GM18505 (cell line): ENCODE data around the gene CARS1.
A peak's percentile ranks its signal among the peaks of the same experiment; 100 is the strongest.

Experiments used
- ATAC-seq: cut with Tn5 transposase; IDR thresholded peaks from one replicate; pipeline ENCODE4 v1.9.1; 2021; ENCODE audit not compliant: unreplicated experiment
- POLR2A ChIP-seq: IDR thresholded peaks from 4 replicates; pipeline ENCODE4 v1.6.1; 2011; ENCODE audit warnings: borderline replicate concordance; ENCODE audit not compliant: insufficient read depth, insufficient read length; ENCODE audit errors: extremely low read depth

CARS1 gene

DNA sequence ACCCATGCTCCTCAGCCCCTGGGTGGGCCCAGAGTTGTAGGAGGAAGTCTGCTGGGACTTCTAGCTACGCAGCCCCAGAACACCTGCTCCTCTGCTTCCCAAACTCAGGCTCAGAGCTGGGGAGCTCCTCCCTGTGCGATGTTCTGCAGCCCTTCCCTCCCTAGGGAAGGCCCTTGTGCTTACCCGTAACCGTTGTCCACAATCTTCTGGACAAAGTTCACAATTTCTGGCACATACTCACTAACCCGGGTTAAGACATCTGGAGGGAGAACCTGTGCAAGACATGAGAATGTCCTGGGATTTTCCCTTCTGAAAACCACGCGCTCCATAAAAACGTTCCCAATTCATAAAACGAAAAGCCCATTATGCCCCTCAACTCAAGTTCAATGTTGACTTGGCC, 28.4 kb downstream of the CARS1 start:
- ATAC-seq = no peak
- no peak for TF ChIP-seq POLR2A

DNA sequence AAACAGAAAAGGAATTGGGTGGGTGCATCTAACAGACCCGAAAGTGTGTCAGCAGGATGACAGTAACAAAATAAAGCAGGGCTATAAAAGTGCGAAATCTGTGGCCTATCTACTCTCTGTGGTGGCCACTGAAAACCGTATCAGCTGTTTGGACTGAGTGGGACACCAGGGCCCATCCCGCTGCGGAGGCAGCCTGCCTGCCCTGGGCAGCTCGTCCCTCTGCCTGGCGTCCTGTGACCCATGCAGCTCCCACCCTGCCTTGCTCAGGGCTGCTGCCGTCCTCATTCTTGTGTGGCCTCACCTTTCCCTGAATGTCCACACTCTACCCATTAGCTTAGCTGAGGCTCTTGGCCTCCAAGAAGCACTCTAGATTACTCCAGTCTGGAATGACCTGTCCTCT, 30.4 kb downstream of the CARS1 start:
- no peak for ATAC-seq
- TF ChIP-seq POLR2A = no peak

DNA sequence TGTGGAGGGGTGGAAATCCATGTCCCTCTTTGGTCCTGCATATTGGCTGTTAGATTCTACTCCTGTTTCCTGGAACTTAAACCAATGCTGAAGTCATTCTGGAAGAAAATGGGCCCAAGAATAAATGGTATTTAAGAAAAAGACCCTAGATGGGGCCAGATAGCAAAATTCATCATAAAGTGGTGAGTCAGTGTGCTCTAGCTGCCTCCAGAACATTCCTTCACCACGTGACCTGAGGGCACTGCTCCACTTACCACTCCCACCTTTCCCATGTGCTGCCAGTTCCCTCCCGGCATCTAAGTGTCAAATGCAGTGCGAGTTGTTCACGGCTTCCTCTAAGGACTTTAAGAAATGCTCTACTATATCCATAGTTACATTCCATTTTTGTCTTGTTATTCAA, 34.2 kb downstream of the CARS1 start:
- no peak for TF ChIP-seq POLR2A

DNA sequence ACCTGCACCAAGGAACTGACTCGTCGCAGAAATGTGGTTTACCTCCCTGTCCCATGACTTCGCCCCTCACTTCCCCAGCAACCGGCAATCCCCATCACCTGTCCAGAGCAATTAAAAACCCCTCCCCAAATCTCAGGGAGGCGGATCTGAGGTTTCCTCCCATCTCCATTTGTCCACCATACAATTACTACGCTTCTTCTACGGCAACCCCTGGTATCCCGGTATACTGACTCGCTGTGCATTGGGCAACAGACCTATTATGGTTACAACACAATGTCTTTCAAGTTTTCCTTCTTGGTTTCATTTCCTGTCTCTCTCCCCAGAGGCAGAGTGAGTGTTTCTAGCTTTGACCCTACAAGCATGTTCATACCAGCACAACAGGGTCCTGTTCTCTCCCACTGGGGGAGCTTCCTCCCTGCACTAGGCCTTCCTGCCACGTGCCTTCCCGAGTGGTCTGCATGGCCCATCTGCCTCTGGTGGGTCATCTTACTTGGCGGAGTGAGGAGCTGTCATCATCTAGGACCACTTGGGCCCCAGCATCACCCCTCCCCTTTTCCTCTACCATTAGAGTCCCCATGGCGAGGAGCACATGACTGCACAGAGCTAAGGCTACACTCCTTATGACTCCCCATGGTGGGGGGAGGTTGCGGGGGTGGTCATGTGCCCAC, 34.8 kb downstream of the CARS1 start:
- ATAC-seq = peak; percentile 63
- TF ChIP-seq POLR2A = no peak

More for the DNA sequence above, 34.2 kb downstream of the CARS1 start:
- no peak for ATAC-seq

DNA sequence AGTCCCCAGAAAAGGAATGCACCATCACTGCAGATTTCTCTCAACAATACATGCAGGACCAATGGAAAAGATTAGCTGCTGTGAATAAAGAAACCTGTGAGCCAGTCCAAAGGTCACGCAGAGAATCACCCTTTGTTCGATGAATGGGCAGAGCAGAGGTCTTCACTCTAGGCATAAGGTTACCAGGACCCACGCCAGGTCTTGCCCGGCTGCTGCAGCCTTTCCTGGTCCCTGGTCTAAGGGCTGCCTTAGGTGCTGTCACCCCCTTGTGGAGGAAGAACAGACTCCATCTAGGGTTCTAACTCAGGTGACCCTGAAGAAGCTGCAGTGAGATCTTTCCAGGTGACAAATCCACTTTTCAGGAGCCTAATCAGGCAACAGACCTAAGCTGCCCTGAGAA, 36.1 kb downstream of the CARS1 start:
- no peak for TF ChIP-seq POLR2A
- ATAC-seq = no peak

DNA sequence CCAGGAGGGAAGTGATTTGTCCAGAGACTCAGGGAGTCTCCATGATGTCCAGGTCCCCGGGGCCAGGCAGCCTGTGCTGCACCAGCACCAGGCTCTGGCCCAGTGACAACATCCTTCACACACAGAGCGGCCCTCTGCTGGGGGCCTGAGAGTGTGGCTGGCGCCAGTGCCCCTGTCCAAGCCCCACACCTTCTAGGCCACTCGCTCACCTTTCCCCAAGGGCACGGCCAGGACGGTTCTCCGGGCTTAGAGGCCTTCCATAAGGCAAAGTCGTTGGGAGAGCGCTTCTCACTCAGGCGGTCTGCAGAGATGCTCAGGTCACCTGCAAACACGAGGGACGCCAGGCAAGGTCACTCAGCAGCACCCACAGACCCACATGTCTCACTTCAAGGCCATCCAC, 37.2 kb downstream of the CARS1 start:
- no peak for TF ChIP-seq POLR2A
- ATAC-seq = no peak

DNA sequence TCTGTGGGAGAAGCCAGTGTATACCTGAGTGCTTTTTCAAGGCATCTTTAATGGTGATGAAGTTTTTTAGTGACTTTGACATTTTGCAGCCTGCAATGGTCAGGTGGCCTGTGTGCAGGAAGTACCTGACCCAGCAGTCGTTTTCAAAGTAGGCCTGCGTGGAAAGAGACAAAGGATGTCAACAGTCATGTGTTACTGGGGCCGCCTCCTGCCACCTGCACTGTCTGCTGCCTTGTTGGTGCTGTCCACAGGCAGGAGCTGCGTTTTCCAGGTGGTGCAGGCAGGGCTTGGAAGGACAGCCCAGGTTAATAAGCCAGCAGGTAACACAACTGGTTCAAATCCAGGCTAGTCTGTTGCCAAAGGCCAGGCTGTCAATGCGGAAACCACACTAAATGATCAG, 38.6 kb downstream of the CARS1 start:
- no peak for TF ChIP-seq POLR2A
- ATAC-seq = no peak

DNA sequence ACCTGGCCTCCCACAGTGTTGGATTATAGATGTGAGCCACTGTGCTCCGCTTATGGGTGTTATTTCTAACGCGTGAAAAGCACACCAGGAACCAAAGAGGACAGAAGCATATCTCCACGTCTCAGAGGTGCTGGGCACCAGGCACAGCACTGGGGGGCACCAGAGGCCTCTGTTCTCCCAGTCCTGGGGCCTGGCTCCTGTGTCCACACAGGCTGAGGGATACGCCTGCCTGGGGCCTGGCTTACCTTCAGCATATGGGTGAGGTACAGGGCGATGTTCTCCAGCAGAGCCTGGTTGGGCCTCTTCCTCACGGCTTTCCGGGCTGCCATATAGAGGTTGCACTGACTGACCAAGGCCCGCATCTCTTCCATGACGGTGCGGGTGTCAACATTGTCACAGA, 40.4 kb downstream of the CARS1 start:
- no peak for TF ChIP-seq POLR2A
- ATAC-seq = no peak

DNA sequence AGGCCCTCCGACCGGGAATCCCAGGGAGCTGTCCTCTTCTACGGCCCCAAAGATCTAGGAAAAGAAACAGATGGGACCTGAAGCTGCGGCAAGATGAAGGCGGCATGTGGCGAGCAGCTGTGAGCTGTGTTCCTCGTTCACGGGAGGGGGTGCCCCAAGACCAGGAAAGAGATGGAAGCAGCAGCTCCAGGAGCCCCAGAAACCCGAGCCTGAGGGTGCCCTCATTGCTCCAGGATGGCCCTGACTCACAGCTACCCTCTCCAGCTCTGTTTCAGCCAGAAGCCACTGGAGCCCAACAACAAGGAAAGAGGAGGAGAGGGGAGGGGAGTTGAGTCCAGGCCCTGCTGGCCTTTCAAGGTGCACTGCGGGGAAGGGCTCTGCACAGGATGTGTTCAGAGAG, 41.4 kb downstream of the CARS1 start:
- TF ChIP-seq POLR2A = no peak
- ATAC-seq = no peak

DNA sequence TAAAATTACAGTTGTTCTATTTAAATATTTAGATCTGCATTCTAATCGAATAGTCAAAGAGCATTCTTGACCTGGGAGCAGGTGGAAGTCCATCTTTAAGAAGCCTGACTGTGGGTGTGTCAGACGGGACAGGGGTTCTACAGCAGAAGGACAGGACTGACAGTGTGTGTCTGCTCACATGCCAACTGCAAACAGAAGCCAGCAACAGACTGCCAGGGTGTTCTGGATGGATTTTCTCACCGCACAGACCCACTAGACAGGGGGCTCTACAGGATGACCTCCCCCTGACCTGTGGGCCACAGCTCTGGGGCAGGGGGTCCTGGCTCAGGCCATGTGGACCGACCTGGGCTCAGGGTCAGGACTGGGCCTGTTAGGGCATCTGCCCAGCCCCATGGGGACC, 42.3 kb downstream of the CARS1 start:
- TF ChIP-seq POLR2A = no peak
- no peak for ATAC-seq

DNA sequence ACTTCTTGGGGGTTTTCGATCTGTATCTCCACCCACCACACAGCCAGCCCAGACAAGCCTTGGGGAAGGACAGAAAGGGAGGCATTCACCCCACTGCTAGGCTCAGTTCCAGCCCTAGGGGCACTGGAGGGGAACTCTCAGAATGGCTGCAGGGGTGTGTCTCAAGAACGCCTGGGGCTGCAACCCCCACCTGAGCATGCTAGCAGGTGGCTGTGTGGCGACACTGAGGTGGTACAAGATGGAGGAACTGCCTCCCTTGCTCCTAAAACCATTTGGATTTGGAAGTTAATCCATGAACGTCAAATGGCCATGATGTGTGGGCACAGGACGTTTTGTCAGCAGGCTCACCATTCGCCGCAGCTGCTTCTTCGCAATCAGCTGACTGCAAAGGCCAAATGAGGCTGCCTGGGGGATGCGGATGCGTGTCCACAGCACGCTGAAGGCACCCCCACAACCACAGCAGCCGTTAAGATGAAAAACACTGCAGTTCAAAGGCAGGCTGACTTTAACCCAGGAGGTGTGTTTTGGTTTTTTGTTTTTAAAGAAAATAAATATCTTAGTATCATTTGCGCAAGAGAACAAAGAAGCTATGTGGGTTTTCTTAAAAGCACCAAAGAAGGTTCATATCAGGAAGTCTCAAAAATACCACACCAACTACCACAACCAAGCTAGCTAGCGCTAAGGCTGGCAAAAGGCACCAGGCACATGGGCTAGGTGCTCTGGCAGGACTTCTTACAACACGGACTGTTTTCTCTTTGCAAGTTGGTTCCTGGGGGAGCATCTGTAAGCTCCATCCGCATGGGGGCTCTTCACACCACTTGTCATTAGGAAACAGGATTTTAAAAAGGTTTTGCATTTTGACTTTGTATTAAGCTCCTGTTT, 42.9 kb downstream of the CARS1 start:
- ATAC-seq = no peak

DNA sequence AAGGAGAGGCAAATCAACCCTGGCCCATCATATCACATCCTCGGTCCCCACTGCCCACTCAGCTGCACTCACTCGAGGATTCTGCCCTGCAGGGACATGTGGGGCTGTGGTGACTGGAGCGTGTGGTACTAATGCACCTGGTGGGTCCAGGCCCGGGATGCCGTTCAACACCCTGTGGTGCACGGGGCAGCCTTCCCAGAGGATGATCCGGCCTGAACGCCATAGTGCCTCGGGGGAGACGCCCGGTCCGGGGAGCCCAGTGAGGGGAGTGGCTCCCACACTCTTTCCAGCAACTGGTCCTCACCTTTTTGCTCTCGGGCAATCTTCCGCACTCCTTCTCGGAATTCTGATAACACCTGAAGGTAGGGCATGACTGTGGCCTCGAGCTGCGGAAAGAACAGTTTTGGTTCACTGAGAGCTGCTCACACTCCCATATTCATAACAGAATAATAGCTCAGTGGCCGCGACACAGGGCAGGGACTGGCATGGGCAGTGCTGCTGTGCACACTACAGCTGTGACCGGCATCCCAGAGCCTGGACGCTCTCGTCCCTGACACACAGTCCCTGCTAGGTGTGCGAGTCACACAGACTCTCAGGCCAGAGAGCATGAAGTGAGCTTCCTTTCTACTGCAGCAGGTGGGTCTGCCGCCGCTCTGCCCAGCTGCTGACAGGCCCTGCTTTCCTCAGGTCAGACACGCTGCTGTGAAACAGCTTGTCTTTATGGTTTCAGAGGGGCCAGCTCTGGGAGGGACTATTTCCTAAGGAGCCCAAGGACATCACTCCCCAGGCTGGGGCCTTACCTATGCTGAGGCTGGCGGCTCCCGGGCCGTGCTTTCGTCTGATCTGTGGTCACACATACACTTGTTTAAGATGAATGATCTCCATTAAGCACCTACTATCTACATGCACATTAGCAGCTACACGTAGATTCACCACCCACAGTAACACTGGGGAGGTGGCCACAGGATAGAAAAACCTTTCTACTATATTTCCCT, 45.0 kb downstream of the CARS1 start:
- no peak for ATAC-seq
- no peak for TF ChIP-seq POLR2A

More for the DNA sequence above, 42.9 kb downstream of the CARS1 start:
- no peak for TF ChIP-seq POLR2A
